HCT116 (cell line): ENCODE measurements around the gene TSPAN5.

ENCODE experiments used
- CTCF ChIP-seq, 3 experiments: fragments of 200-600 bp in 1 of 3; sonication (generic) in 1 of 3; IDR thresholded peaks in 2 of 3; conservative IDR thresholded peaks in 1 of 3; 2 replicates each; pipeline ENCODE4 v1.5.1; 2012 to 2017; ENCODE audit warnings: low read depth in 2 of 3, low read length in 2 of 3, antibody characterized with exemption in 1 of 3, borderline replicate concordance in 1 of 3, control low read depth in 1 of 3, mild to moderate bottlenecking in 1 of 3, mixed read lengths in 1 of 3, mixed run types in 1 of 3, moderate library complexity in 1 of 3; ENCODE audit not compliant: insufficient read depth in 1 of 3
- EZH2 ChIP-seq: fragments of 200-600 bp; sonication (generic); IDR thresholded peaks from 2 replicates; pipeline ENCODE4 v1.6.1; 2017; ENCODE audit warnings: antibody characterized with exemption, mixed run types
- EZH2phosphoT487 ChIP-seq: fragments of 200-600 bp; IDR thresholded peaks from 2 replicates; pipeline ENCODE4 v1.6.1; 2018; ENCODE audit warnings: antibody characterized with exemption, borderline replicate concordance
- POLR2AphosphoS5 ChIP-seq: IDR thresholded peaks from 2 replicates; pipeline ENCODE4 v1.6.1; 2011; ENCODE audit warnings: mild to moderate bottlenecking, low read depth, low read length, moderate library complexity
- RAD21 ChIP-seq: IDR thresholded peaks from 2 replicates; pipeline ENCODE4 v1.6.1; 2012; ENCODE audit warnings: low read depth, mild to moderate bottlenecking
- SIN3A ChIP-seq: IDR thresholded peaks from 2 replicates; pipeline ENCODE4 v1.6.1; 2012; ENCODE audit warnings: low read depth
- ZFX ChIP-seq: fragments of 450-650 bp; IDR thresholded peaks from 2 replicates; pipeline ENCODE4 v1.6.1; 2017
- TF ChIP-seq, protein P1 (sequence below): IDR thresholded peaks from 2 replicates; pipeline ENCODE4 v1.6.1; 2012

GRCh38 chr4:98639523-98639922, 18.9 kb downstream of the TSPAN5 start:
- TF ChIP-seq ZFX (no peak), RAD21 (no peak), POLR2AphosphoS5 (no peak), CTCF (IDR thresholded peaks at IDR 0.05 in 2 of 3, conservative IDR thresholded peaks at IDR 0.05 in 1 of 3; ENCODE audit: borderline replicate concordance in 1 of 3, insufficient read depth in 1 of 3, low read depth in 2 of 3, low read length in 2 of 3) (no peak), EZH2 (no peak), EZH2phosphoT487 (no peak), SIN3A (no peak)
- TF ChIP-seq, protein P1, sequence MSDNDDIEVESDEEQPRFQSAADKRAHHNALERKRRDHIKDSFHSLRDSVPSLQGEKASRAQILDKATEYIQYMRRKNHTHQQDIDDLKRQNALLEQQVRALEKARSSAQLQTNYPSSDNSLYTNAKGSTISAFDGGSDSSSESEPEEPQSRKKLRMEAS: no peak
